Ovary (tissue), 9 donors: ENCODE results near the gene LAMA2. TPM values are rescaled to one million over a fixed set of nuclear protein-coding genes. Genes with fewer than 3 reads are reported as not detected.

Experiments used
- DNase-seq, 5 donors: peaks; one replicate each; pipeline ENCODE4 v3.0.0-alpha.2; 2019 to 2020
- H3K27ac ChIP-seq, 2 donors: fragments of 200-600 bp; one replicate each; pipeline versions ENCODE4 v1.5.1 to v1.8.0; 2019 to 2022
- H3K27me3 ChIP-seq: fragments of 200-600 bp; one replicate; pipeline ENCODE4 v1.8.0; 2022
- H3K36me3 ChIP-seq: fragments of 200-600 bp; sonication (generic); one replicate; pipeline ENCODE4 v1.5.1; 2019
- H3K4me1 ChIP-seq: one replicate; pipeline ENCODE4 v1.8.1; 2013; ENCODE audit warnings: mild to moderate bottlenecking, moderate library complexity; ENCODE audit not compliant: insufficient read depth
- H3K4me3 ChIP-seq: fragments of 200-600 bp; sonication (generic); one replicate; pipeline ENCODE4 v1.5.1; 2017
- H3K9me3 ChIP-seq, 2 donors: fragments of 200-600 bp in 1 of 2; sonication (generic) in 1 of 2; one replicate each; pipeline versions ENCODE4 v1.5.1 to v1.8.1; 2013 to 2019; ENCODE audit warnings: mild to moderate bottlenecking in 1 of 2, moderate library complexity in 1 of 2
- EP300 ChIP-seq: sonication (generic); formaldehyde crosslinking; IDR thresholded peaks from one replicate; pipeline ENCODE4 v1.6.1; 2017; ENCODE audit warnings: antibody characterized with exemption
- POLR2A ChIP-seq: fragments of 450-650 bp; IDR thresholded peaks from one replicate; pipeline ENCODE4 v1.6.1; 2017; ENCODE audit warnings: antibody characterized with exemption, mild to moderate bottlenecking, moderate library complexity
- WGBS, 3 donors: extraction: QIAGEN DNeasy Blood & Tissue Kit in 1 of 3; methylation state at CpG; one replicate each; pipeline versions ENCODE4 v1.1.5 to v1.1.7; 2013 to 2017; 5-methylcytosine and 5-hydroxymethylcytosine counted together
- intact Hi-C, 4 donors: fragments of 100-400 bp; cut with DNase I; formaldehyde crosslinking; loops; one replicate each; pipeline versions ENCODE4 v1.11.0 to v1.15.1; 2022 to 2023
- polyA plus RNA-seq, 2 donors: library from polyadenylated mRNA; stranded (reverse); fragments of 200-250 nt in 1 of 2; fragments of 350-450 nt in 1 of 2; fragmentation: Illumina TruSeq in 1 of 2; extraction: RNeasy Lipid Tissue Mini Kit (QIAGEN cat#74804) in 1 of 2; gene quantifications; one replicate each; pipeline ENCODE4 v1.2.3, GENCODE V29; 2013 to 2014
- total RNA-seq, 7 donors: library from RNA; depleted of rRNA in 2 of 7; stranded (reverse); fragments of >200 nt in 2 of 7; fragmentation: NEBNext Ultra II Directional in 3 of 7; extraction: Animal tissue kit (Norgen Biotek cat#: 25700) in 3 of 7; gene quantifications; one replicate each; pipeline versions ENCODE4 v1.1.0 to v1.2.4, GENCODE V29; 2016 to 2023
- TF ChIP-seq, protein P1 (sequence below), 3 donors: fragments of 450-650 bp in 2 of 3; fragments of 200-600 bp in 1 of 3; IDR thresholded peaks; one replicate each; pipeline versions ENCODE4 v1.5.1 to v1.8.0; 2016 to 2022; ENCODE audit warnings: antibody characterized with exemption in 3 of 3, mild to moderate bottlenecking in 1 of 3
- donor health status: DM: no; HTN: no; CAD: no; lungs with moderate emphysema.
- donor health status: DM: no; HTN: no; CAD: no.
- donor health status: Bipolar disorder and iron deficiency.
- donor health status: DM: yes; HTN: yes; CAD: no.
- donor health status: DM: no; HTN: no; CAD: no.
- donor health status: DM: yes; HTN: yes; CAD: no.

The LAMA2 gene
- total and polyA plus RNA-seq, 9 donors, result 42.5 to 226 (median 121) TPM

DNA sequence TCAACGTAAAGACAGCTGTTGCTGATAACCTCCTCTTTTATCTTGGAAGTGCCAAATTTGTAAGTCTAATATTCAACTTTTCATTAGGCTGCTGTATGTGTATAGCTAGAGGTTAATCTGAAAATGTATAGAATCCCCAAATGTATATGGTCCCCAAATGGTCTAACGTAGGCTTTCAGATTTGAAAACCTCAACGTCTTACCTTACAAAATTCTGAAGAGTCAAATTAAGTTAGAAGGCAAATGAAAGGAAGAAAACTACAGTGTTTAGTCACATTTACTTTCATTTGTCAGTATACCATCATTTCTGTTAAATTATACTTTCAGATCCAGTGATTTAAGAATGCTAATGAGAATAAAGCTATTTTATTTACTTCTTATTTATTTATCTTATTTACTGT lies 570.1 kb downstream of the LAMA2 start:
- WGBS, 3 donors, result 86 to 93% (median 91%) methylated on average over 3 of the region's 3 CpGs
- Histone ChIP-seq H3K4me1 (no peaks in the 10 kb centered on the region), H3K27me3 (no peaks in the 10 kb centered on the region), H3K36me3 (no peaks in the 10 kb centered on the region), H3K27ac (no peak overlapping the region), H3K9me3 (no peaks in the 10 kb centered on the region), H3K4me3 (no peak overlapping the region)
- intact Hi-C loops, result no loop called here
- no peak for DNase-seq
- TF ChIP-seq, protein P1, sequence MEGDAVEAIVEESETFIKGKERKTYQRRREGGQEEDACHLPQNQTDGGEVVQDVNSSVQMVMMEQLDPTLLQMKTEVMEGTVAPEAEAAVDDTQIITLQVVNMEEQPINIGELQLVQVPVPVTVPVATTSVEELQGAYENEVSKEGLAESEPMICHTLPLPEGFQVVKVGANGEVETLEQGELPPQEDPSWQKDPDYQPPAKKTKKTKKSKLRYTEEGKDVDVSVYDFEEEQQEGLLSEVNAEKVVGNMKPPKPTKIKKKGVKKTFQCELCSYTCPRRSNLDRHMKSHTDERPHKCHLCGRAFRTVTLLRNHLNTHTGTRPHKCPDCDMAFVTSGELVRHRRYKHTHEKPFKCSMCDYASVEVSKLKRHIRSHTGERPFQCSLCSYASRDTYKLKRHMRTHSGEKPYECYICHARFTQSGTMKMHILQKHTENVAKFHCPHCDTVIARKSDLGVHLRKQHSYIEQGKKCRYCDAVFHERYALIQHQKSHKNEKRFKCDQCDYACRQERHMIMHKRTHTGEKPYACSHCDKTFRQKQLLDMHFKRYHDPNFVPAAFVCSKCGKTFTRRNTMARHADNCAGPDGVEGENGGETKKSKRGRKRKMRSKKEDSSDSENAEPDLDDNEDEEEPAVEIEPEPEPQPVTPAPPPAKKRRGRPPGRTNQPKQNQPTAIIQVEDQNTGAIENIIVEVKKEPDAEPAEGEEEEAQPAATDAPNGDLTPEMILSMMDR (IDR thresholded peaks at IDR 0.05), result no peak
- TF ChIP-seq EP300 (no peak), POLR2A (no peak)

- H3K9me3 ChIP-seq, result no peaks in the 10 kb centered on the region
- H3K27me3 ChIP-seq, result no peaks in the 10 kb centered on the region
- no peaks in the 10 kb centered on the region for H3K36me3 ChIP-seq
- 96 to 97% (median 97%) methylated on average over 1 of the region's 1 CpG for WGBS, 3 donors
- DNase-seq, result no peak
- TF ChIP-seq, protein P1 (IDR thresholded peaks at IDR 0.05), result no peak
- no peak for TF ChIP-seq POLR2A
- TF ChIP-seq EP300, result no peak
- intact Hi-C loops, result no loop called here
- no peak overlapping the region for H3K27ac ChIP-seq
- no peaks in the 10 kb centered on the region for H3K4me1 ChIP-seq
- no peak overlapping the region for H3K4me3 ChIP-seq
Observed at GRCh38 chr6:129454488-129454887, 571.5 kb downstream of the LAMA2 start.

- H3K27me3 ChIP-seq, result no peaks in the 10 kb centered on the region
- H3K4me3 ChIP-seq, result no peak overlapping the region
- H3K27ac ChIP-seq, result no peak overlapping the region
- H3K36me3 ChIP-seq, result no peaks in the 10 kb centered on the region
- 63 to 99% (median 94%) methylated on average over 3 of the region's 3 CpGs for WGBS, 3 donors
- H3K4me1 ChIP-seq, result no peaks in the 10 kb centered on the region
- no peaks in the 10 kb centered on the region for H3K9me3 ChIP-seq
- no peak for DNase-seq
- TF ChIP-seq POLR2A, result no peak
- no peak for TF ChIP-seq EP300
- TF ChIP-seq, protein P1 (IDR thresholded peaks at IDR 0.05), result no peak
- intact Hi-C loops, result no loop called here
Observed at GRCh38 chr6:129455126-129455769, 572.3 kb downstream of the LAMA2 start.

GRCh38 chr6:129460221-129460620 lies 577.3 kb downstream of the LAMA2 start:
- Histone ChIP-seq H3K4me3 (no peak overlapping the region), H3K36me3 (peaks cover 6% of the 10 kb centered on the region), H3K4me1 (no peaks in the 10 kb centered on the region), H3K27ac (no peak overlapping the region), H3K9me3 (no peaks in the 10 kb centered on the region), H3K27me3 (no peaks in the 10 kb centered on the region)
- TF ChIP-seq, protein P1 (IDR thresholded peaks at IDR 0.05), result no peak
- no peak for TF ChIP-seq EP300
- no peak for TF ChIP-seq POLR2A
- intact Hi-C loops, result no loop called here
- no peak for DNase-seq
- WGBS, 3 donors, result 69 to 74% (median 72%) methylated on average over 2 of the region's 2 CpGs
